Suppressor macrophage (primary cell): Measurements from ENCODE around the gene KRT26.
"Not testable (repeated sequence)": the region's sequence is repeated elsewhere in the genome, so short reads cannot be mapped to it uniquely, and the experiment has no call there.

ENCODE experiments used
- DNase-seq, 4 experiments: peaks; one replicate each; pipeline ENCODE4 v3.0.0-alpha.2; 2020 to 2022

KRT26 gene

GRCh38 chr17:40793832-40794231 lies 21.8 kb upstream of the KRT26 start:
- no peak for DNase-seq

GRCh38 chr17:40791787-40792436 lies 19.9 kb upstream of the KRT26 start:
- DNase-seq: peak in 2 of 4 experiments; percentile 4 to 9

- DNase-seq: no peak
Observed at GRCh38 chr17:40791111-40791510, 19.1 kb upstream of the KRT26 start.

- no peak for DNase-seq
Observed at GRCh38 chr17:40782450-40782849, 10.4 kb upstream of the KRT26 start, which contains the start of gene KRT27. KRT27 (minus strand) TSS chr17:40782550; CDS start chr17:40782493, 57 bp downstream.

GRCh38 chr17:40779181-40779909 lies 7.3 kb upstream of the KRT26 start:
- peak in 1 of 4 experiments; percentile 5 for DNase-seq

- DNase-seq: no peak
Observed at GRCh38 chr17:40778461-40778860, 6.5 kb upstream of the KRT26 start.

- no peak for DNase-seq
Observed at GRCh38 chr17:40777971-40778370, 6.0 kb upstream of the KRT26 start.

GRCh38 chr17:40777459-40777858 lies 5.5 kb upstream of the KRT26 start:
- DNase-seq: no peak

GRCh38 chr17:40775945-40776344 lies 3.9 kb upstream of the KRT26 start:
- DNase-seq: no peak

GRCh38 chr17:40765657-40766056 lies 6.3 kb downstream of the KRT26 start:
- no peak for DNase-seq

- no peak for DNase-seq
Observed at GRCh38 chr17:40763752-40764151, 8.2 kb downstream of the KRT26 start.

GRCh38 chr17:40760105-40761016 lies 11.6 kb downstream of the KRT26 start:
- no peak for DNase-seq

- no peak for DNase-seq
Observed at GRCh38 chr17:40755231-40755630, 16.8 kb downstream of the KRT26 start, which contains the start of gene KRT25. KRT25 (minus strand) TSS chr17:40755331; CDS start chr17:40755271, 60 bp downstream.

- DNase-seq: no peak
Observed at GRCh38 chr17:40753804-40754203, 18.2 kb downstream of the KRT26 start.

GRCh38 chr17:40751065-40751464 lies 20.9 kb downstream of the KRT26 start:
- no peak for DNase-seq

- DNase-seq: no peak
Observed at GRCh38 chr17:40750391-40750790, 21.6 kb downstream of the KRT26 start.

GRCh38 chr17:40748666-40749065 lies 23.3 kb downstream of the KRT26 start:
- not testable (repeated sequence) for DNase-seq

GRCh38 chr17:40738553-40738952 lies 33.4 kb downstream of the KRT26 start:
- DNase-seq: no peak

- DNase-seq: no peak
Observed at GRCh38 chr17:40735016-40735415, 37.0 kb downstream of the KRT26 start.

GRCh38 chr17:40734018-40734417 lies 38.0 kb downstream of the KRT26 start:
- no peak for DNase-seq

GRCh38 chr17:40730970-40731369 lies 41.0 kb downstream of the KRT26 start:
- no peak for DNase-seq

- no peak for DNase-seq
Observed at GRCh38 chr17:40727447-40728231, 44.4 kb downstream of the KRT26 start.
